HG03135 (cell line): ENCODE measurements around the gene RTRAF.

ENCODE experiments used
- ATAC-seq: cut with Tn5 transposase; IDR thresholded peaks from one replicate; pipeline ENCODE4 v1.9.1; 2021; ENCODE audit warnings: mild to moderate bottlenecking, moderate library complexity; ENCODE audit not compliant: unreplicated experiment

RTRAF gene

DNA sequence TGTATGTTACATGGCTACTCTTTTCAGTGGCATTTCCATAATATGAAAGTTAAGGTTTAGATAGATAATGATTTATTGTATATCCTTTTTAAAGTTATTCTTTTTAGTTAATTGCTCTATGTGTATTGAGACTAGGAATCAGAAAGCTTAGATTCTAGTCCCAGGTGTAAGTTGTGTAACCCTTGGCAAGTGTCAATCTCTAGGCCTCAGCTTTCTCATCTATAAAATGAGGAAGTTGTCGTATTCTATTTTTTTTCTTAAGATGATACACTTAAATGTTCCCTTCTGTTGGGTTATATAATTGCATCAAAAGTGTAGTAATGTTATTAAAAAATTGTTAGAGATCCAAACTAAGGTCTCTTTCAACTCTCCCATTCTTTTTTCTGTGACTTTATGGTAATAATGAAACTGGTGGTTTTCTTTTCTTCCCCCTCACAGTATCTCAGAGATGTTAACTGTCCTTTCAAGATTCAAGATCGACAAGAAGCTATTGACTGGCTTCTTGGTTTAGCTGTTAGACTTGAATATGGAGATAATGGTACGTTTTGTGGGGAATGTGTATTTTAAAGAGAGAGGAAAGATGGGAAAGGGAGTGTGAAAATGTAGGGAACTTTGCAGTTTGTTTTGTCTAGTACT is 4.1 kb downstream of the RTRAF start:
- no peak for ATAC-seq

DNA sequence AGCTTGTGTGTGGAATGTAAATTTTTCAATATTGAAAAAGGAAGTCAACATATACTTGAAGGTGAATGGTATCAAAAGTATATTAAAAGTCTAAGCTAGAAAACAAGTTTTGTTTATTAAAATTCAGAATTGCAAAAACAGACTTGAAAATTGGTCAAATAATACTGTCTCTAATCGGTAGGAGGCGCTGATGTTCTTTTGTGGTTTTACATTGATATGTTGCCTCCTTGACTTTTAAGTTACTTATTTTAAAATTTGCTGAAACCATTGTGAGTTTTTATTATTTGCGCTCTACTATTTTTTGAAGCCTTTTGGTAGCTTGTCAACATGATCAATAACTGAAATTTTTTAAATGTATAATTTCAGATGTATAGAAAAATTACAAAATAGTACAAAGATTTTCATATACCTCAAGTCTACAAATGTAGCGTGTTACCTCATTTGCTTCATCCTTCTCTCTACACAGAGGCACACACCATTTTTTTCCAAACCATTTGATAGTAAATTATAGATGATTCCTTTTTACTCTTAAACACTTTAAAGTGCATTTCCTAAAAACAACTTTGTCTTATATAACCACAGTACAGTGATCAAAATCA is 6.9 kb downstream of the RTRAF start:
- no peak for ATAC-seq

DNA sequence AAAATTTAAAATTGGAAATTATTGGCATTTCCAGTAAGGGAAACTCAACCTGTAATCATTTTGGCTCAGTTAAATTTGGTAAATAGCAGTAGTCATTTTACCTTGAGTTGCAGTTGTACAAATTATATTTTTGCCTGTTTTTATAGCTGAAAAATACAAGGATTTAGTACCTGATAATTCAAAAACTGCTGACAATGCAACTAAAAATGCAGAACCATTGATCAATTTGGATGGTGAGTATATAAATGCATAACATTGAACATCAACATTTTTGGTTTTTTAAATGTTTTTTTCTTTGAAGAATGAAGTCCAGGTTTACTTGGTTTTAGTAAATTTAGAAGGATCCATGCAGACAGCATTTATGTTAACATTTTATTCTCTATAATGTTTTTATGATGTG is 9.0 kb downstream of the RTRAF start:
- ATAC-seq = no peak

DNA sequence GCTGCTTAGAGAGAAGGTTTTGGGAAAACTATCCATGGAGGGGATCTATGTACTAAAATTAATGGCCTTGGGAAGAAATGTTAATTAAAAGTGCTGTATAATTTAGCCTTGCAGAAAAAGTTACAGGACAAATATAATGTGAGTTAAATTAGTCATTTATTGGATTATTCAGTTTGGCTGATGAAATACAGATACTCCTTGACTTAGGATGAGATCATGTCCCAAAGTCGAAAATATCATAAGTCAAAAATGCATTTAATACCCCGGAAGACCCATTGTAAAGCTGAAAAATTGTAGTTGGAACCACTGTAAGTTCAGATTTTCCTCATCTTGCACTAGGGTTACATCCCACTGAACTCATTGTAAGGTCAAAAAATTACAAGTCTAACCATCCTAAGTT is 9.7 kb downstream of the RTRAF start:
- no peak for ATAC-seq

DNA sequence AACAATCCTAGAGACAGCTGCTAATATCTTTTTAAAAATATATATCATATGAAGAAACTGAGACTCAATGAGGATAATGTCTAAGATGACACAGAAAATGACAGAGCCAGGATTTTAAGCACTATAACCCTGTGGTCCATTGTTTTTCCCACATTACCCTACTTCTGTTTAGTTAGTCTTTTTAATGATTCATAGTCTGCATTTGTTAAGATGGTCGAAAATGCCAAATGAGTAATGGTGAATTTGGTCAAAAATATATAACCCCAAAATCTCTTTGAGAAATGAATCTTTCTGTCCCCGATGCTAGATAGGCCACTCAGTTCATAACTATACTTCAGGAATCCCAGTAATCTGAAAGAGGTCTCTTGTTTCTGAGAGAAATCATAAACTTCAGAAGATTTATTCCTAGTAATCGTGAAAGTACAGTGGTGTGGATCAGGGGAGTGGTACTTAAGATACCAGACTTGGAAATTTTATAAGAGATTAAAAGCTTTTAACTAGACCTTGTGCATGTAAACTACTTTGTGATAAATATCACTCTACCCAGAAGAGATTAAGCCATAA is 10.8 kb downstream of the RTRAF start:
- ATAC-seq = no peak

DNA sequence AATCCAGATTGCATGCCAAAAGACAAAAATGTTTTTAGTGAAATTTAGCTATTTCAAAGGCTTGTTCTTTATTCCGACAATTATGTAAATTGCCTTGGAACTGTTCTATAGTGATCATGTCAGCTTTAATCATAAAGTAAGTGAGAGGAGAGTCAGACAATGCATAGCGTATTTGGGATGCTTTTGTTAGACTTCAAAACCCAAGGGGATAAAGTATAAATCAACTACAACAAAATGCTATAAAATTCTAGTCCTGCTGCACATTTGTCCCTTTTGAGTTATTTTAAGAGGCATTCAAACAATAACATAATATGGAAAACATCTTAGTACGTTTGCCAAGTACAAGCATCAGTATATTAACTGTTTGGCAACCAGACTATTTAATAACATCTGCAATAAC is 11.3 kb downstream of the RTRAF start:
- ATAC-seq = no peak

DNA sequence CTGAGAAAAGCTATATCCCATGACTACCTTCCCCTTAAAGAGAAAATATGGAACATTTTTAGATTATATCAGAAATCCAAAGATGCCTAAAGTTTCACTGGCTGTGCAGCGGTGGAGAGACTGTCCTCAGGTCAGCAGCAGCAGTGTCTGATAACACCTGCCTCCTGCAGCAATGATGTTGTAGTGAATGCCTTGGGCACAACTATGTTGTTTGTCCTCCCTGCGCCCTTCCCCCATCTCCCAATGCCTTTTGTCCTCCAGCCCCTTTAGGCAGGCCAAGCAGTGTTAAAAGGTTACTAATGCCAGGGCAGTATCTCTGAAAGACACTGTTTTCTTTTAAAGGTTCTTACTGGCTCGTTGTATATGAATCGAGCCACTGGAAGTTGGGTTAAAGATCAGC is 13.2 kb downstream of the RTRAF start:
- no peak for ATAC-seq

DNA sequence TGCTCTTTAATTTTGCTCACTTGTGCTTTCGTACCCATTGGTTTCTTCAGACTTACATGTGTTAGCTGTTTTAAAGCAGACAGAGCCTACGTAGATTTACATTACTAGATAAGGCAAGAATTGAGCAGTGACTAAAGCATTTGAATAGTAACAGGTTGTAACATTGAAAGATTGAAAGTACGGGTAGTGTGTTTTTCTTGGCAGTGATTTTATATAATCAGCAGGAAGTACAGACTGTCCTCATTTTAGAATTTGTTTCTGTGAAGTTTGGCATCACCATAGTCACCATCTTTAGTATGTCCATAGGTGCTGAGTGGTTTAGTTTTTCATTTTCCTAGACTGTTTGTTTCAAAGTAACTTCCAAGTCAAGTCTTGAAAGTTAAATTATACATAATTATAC is 14.0 kb downstream of the RTRAF start:
- no peak for ATAC-seq

DNA sequence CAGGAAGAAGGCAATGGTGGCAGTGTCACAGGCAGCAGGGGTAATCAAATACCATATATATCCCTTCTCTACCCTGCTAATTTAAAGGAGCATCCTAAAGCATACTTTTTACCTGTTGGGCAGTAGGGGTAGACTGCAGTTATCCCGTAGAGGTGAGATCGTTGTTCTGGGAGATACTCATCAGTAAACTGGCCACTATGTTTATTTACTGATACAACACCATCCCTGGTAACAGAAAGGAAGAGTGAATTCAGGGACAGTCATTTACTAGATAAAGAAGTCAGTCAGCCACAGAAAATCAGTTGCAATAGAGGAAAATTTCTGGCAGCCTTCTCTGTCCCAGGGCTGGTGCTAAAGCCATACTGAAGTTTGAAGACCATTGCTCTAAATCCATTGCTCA is 16.3 kb downstream of the RTRAF start:
- ATAC-seq = no peak

DNA sequence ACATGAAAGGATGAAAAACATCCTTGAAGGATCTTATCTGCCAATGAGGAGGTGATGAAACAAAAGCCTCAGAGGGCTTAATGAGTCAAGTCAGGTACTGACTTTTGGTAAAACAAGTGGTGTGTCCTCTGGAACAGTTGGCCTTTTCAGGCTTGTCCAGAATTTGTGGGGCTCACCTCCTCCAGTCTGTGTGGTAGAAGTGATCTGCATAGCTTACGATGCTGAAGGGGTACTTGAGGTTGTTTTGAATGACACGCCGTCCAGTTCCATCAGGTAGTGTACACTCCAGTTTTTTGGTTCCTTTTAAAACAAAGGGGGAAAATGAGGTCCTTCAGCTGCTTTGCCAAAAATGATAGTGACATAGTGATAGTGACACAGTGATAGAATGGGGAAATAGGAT is 17.0 kb downstream of the RTRAF start:
- no peak for ATAC-seq

DNA sequence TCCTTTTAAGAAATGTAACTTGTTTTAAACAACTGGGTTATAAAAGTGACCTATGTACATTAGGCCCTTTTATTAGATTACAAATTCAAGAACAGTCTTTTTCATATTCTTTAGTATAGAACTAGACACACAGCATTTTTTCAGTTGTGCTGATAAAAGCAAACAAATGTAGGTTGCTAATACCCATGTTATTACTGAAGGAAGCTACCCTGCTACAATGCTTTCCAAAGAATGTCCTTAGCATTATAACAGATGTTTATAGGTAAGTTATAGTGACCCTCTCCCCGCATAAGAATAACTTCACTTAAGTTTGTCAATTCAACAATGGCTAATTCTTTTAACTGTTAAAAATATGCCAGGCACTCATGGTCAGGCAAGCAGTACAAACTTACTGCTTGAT is 17.9 kb downstream of the RTRAF start:
- ATAC-seq = no peak

DNA sequence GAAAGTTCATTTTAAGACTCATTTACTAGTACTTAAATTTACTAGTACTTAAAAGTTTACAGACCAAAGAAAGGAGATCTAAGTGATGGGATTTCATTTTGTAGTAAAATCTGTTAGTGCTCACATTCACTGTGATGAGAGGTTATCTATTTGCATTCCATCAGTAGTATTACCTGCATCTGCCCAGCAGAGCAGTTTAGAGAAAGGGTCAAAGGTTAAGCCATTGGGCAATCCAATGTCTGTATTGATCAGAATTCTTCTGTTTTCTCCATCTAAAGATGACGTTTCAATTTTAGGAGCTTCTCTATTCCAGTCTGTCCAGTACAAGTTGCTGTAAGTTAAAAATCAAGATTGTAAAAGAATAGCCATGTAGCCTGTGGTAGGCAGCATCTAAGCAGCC is 18.3 kb downstream of the RTRAF start:
- no peak for ATAC-seq

DNA sequence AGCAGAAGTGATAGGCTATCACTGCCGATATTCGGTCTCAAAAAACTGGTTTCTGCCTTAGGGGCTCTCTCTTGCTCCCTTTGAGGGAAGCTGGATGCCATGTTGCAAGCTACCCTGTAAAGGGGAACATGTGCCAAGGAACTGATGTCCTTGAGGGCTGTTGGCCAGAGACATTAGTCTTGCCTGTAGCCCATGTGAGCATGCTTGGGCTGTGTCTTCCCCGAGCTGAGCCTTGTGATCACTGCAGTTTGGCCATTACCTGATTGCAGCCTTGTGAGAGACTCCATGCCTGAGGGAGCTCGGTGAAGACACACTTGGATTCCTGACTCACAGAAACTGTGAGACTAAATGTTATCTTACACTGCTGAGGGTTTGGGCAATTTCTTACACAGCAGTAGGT is 18.8 kb downstream of the RTRAF start:
- ATAC-seq = no peak

DNA sequence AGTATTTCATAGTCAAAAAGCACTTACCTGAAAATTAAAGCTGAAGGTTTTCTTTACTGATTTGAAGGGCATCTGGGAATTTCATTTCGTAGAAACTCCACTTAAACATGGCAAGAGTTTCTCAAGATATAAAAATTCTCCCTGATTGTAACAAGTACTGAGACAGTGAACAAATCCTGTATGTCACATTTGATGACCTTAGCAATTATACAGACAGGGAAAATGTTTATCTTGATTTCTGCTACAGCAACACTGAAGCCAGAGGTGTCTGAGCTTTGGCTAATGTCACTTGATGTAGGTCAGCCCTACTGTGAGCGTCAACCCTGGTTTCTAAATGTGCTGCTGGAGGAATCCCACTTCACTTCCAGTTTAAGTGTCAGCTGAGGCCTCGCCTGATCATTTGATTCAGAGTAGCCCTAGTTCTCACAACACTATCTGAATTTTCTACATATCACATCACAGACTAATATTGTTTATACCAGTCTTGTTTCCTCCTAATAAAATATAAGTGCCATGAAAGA is 20.9 kb downstream of the RTRAF start:
- no peak for ATAC-seq

DNA sequence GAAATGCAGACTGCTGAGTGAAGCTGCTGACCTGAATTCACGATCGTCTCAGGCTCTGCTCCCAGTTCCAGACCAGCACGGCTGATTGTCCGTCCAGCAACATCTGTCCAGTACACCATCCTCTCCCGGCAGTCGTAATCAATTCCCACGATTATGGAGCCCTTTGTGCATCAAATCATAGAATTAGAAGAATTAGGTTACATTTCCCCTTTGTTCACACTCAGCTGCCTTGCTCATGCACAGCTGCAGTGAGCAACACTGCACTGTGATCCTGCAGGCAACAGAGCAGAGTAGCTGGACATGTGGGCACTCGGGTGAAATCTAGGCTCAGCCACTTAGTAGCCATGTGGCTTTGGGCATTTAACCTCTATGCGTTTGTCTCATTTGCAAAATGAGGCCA is 22.2 kb downstream of the RTRAF start:
- ATAC-seq = no peak

DNA sequence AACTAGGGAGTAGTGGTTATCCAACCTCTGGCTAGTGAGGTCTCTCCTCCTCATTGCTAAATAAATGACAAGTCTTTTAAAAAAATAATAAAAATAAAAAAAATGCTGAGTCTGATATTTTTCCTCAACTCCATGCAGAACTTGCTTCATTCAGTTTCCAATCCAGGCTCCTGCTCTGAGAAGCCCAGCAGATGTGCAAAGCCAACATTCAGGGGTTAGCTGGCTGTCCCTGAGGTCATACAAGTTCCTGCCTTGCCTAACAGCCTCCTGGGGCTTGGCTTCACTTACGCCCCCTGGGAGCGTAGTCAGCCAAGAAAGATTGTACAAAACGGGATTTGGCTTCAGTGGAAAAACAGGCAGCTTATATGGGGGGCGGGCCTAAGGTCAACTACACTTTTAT is 23.3 kb downstream of the RTRAF start:
- no peak for ATAC-seq

DNA sequence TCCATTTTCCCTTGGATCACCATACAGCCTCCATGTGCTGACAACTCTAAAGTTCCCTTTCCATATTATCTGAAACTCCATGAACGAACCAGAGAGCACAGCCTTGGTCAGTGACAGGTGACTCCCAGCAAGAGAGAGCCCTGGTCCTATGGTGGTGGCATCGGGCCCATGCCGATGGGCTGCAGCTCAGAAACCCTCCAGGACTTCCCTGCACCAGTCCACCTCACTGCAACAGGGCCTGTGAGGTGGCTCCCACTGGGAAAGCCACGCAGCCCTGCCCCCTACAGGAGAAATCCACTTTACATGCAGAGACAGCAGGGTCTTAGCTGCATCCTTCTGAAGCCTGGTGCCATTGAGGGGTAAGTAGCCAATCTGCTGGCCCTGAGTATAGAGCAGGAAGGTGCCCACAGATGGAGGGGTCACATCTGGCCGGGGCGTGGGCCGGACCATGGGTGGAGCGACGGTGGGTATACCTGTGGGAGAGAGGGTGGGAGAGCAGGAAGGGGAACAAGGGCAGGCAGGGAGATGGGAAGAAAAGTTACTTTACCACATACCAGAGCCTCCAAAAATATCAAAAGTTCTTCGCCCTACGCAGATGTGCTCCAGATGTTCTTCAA is 24.7 kb downstream of the RTRAF start:
- no peak for ATAC-seq

DNA sequence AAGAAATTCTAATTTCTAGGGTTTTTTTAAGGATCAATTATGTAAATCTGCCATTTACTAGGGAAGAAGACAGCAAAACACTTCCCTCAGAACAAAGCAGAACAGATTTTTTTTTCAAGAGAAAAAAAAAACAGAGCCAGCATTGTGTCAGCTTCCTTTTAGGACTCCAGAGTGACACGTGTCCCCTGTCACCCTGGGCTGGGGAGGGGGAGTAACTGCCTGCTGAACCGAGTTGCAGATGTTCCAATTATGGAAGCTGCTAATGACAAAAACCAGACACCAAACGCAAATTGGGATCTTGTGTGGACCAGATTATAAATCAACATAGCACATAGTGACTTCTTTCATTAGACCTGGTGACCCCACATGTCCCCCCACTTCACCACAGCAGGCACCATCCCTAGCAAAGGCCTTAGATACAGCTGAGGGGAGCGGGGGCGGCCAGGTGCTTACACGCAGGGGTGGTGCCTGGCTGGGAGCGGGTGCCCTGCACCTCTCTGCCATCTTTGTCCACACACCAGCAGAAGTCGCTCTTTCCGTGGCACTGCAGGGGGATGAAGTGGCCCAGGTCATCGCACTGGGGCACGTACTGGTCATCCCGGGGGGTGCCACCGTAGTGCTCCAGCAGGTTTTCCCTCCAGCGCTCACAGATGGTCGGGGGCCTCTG is 25.4 kb downstream of the RTRAF start:
- ATAC-seq = no peak

DNA sequence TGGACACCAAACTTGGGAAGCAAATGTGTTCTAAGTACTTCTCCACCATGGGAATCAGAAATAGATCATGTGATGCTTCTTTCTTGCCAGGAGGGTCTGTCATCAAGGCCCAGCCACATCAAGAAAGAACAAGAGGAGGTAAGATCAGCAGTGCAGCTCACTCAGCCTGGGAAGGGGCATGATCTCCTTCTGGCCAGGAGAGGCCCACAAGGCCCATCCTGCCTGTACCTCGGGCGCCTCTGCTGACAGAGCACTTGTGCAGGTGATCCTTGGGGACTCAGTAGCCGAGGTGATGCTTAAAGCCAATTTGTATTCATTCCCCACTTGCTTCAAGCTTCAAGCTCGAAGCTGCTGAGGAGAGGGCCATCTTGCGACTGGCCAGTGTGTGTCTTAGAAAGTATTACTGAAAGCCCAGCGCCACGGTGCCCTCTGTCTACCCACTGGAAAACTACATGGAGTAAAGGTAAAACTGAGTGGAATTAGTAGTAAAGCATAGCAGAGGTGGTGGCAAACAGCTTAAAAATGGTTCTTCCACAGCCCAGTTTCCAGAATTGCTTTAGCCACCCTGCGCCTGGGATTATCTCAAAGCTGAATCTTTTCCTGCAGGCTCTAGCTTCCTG is 26.2 kb downstream of the RTRAF start:
- ATAC-seq = no peak

DNA sequence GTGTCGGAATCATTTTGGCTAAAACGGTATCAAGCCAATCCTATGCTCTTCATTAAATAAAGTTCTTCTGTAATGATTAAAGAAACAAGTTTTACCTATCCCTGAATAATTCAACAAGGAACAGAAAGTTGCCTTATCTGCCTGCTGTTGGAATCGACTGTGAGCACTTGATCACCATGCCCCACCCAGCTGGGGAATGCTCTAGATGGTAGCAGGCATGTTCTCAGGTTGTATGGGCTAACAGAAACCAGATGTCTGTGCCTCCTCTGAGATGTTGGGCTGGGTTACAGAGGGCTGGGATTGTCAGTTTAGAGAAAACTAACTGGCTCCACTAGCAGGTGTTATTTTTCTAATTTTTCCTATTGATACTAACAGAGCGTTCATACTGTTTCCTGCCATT is 28.9 kb downstream of the RTRAF start:
- no peak for ATAC-seq

DNA sequence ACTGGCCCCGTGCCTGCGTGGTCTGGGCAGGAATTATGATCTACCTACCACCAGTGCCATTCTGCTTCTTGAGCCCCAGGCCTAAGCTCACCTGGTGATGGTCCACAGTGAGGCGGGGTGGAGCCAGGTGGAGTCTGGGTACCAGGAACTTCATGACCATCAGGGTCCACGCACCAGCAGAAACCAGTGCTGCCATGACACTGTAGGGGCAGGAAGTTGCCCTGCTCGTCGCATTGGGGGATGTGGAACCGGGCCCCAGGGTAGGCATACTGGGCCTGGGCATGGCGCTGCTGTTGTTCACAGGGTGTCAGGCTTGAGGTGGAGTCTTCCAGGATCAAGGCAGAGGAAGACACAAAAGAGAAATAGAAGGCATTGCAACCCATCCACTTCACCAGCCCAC is 29.6 kb downstream of the RTRAF start:
- ATAC-seq = no peak
